HG03045 (cell line): ENCODE measurements around the gene CDH3.

Experiments
- ATAC-seq: cut with Tn5 transposase; IDR thresholded peaks from one replicate; pipeline ENCODE4 v1.9.1; 2021; ENCODE audit warnings: mild to moderate bottlenecking, moderate library complexity; ENCODE audit not compliant: unreplicated experiment

Gene CDH3

DNA sequence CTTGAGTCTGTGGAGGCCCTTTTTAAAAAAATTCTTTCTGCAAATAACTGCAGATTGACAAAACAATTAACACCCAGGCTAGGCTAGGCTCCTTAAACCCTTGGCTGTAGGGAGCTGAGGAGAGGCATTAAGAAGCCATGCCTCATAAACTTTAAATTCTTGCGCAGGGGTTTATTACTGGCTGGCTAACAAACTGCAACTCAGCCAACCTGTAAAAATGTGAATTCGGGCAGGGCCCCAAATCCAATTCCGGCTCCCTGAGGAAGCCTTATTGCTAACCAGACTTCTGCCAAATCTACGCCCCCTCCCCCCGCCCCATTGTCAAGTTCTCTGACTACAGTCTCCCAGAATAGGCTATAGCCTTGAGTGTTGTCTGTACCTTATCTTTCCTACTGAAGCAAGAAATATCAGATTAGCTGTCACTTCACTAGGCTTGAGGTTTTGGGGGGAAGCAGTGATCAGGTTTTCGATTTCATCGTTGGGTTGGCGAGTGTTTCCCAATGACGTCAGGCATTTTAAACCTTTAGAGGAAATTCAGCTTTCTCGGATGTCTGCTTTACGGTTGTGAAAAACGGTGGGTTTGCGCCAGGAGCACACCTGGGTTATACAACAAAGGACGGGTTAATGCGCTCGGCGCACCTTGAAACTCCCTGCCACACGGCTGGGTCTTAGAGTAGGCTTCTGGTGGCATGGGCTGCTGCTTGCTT is 2.0 kb downstream of the CDH3 start:
- ATAC-seq, result no peak

DNA sequence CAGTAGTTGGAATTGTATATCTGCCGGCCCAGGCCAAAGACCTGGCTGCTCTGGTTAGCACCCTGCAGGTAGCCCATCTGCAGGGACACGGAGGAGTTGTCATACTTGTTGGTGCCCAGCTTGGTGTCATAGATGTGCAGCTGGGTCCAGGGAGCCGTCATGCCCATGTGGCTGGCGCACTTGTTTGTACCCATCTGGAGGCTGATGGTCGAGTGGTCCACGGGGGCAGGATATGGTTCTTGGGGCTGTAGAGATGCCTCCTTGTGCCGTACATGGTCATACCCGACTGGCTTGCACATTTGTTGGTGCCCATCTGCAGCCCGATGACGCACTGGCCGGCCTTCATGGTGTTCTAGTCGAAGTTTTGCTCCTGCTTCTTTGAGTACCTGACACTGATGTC is 6.0 kb downstream of the CDH3 start:
- no peak for ATAC-seq

- ATAC-seq, result no peak
Observed at GRCh38 chr16:68652659-68653058, 7.5 kb downstream of the CDH3 start.

DNA sequence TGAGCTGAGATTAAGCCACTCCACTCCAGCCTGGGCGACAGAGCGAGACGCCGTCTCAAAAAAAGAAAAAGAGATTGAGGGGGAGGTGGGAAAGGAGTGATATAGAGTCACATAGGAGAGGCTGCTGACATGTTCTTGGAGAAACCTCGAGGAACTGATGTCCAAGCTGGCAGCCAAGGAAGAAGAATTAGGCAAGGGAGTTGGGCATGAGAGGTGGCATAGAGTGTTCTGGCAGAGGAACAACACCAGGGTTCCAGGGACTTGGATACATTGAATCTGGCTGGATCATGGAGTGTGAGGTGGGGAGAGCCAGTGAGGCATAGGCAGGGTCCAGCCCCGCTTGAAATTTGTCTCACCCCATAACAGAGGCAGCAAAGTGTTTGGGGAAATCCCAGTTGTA is 10.7 kb downstream of the CDH3 start:
- ATAC-seq, result no peak

- ATAC-seq, result no peak
Observed at GRCh38 chr16:68656751-68657150, 11.6 kb downstream of the CDH3 start.

GRCh38 chr16:68658341-68658973 is 13.3 kb downstream of the CDH3 start:
- no peak for ATAC-seq

DNA sequence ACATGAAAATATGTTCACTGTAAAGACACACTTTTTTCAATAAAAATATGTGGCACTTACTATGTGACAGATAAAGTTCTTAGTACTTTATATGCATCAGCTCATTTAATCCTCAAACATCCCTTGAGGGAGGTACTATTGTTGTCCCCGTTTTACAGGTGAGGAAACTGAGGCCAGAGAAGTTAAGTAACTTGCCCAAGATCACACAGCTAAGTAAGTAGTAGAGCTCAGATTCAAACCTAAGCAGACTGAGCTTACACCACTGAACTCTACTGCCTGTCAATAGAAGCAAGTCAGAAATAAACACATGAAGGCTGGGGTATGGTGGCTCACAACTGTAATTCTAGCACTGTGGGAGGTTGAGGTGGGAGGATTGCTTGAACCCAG is 13.9 kb downstream of the CDH3 start:
- no peak for ATAC-seq

GRCh38 chr16:68659412-68660358 is 14.6 kb downstream of the CDH3 start:
- ATAC-seq, result no peak

DNA sequence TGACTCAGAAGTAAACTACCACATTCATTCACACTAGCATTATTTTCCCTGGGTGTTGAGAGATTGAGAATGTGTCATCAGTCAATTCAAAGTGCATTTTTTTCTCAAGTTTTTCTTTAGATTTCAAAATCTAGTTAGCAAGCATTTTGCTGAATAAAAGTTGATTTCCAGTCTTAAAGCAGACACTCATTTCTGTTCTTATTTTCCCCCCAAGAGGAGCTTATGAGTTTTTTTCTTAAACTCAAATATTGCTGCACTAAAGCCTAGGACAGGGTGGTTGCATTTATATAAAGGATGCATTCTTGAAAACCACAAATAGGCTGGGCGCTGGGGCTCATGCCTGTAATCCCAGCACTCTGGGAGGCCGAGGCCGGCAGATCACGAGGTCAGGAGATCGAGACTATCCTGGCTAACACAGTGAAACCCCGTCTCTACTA is 15.3 kb downstream of the CDH3 start:
- ATAC-seq, result no peak

GRCh38 chr16:68662035-68662434 is 16.9 kb downstream of the CDH3 start:
- ATAC-seq, result no peak

- no peak for ATAC-seq
Observed at GRCh38 chr16:68664297-68664696, 19.2 kb downstream of the CDH3 start.

GRCh38 chr16:68665501-68665900 is 20.4 kb downstream of the CDH3 start:
- ATAC-seq, result no peak

- no peak for ATAC-seq
Observed at GRCh38 chr16:68668266-68668665, 23.2 kb downstream of the CDH3 start.

DNA sequence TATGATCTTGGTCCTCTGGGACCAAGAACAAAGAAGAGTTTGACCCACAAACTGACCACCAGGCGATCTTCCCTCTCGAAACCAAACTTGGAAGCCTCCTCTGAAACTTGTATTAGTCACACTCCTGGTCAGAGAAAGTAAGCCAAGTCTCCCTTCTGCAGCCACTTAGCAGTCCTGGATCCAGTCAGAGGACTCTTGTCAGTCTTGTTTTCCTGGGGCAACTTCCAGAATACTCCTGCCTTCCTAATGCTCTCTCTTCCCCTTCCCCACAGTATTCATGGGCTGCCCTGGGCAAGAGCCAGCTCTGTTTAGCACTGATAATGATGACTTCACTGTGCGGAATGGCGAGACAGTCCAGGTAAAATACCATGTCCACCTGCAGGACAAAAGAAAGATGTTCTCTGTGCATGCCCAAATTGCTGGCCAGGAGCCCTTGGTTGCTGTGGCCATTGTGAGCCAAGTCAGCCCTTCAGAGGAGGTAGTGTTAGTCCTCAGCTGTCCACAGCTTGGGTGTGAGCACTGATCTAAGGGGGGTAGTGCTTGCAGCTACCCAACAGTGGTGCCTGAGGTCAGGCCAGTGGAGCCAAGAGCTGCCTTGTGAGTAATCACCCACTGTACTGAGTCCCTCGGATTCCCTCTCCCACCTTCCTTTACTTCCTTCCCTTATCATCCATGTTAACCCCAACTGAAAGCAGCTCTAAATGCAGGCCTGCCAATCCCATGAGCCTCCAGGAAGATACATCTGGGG is 31.2 kb downstream of the CDH3 start:
- no peak for ATAC-seq

DNA sequence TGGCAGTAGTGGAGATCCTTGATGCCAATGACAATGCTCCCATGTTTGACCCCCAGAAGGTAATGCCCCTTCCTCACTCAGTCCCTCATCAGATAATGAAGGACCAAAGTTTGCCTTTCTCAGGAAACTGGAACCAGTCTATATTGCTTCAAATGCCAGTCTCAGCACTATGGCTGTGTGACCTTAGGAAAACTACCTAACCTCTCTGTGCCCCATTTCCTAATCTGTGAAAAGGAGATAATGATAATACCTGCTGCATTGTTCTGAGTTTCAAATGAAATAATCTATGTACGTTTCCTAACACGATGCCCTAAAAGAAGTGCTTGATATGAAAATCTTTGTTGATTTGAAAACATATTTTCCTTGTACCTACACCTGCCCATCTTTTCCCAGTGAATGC is 35.9 kb downstream of the CDH3 start:
- no peak for ATAC-seq

DNA sequence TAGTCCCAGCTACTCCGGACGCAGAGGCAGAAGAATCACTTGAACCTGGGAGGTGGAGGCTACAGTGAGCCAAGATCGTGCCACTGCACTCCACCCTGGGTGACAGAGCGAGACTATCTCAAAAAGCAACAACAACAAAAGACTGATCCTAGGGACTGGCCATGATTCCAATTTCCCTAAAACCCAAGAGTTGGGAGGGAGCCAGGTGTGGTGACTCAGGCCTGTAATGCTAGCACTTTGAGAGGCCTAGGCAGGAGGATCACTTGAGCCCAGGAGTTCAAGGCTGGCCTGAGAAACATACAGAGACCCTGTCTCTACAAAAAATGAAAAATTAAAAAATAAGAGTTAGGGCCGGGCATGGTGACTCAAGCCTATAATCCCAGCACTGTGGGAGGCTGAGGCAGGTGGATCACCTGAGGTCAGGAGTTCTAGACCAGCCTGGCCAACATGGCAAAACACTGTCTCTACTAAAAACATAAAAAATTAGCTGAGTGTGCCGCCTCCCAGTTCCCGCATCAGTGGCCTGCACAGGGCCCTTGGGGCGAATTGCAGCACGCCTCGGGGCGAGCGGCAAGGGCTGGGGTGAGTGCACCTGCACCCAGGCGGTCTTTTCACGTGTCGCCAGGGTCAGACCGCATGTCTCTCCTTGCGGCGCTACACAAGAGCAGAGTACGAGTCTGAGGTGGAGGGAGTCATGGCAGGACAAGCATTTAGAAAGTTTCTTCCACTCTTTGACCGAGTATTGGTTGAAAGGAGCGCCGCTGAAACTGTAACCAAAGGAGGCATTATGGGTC is 40.8 kb downstream of the CDH3 start:
- no peak for ATAC-seq

GRCh38 chr16:68686905-68687304 is 41.8 kb downstream of the CDH3 start:
- ATAC-seq, result no peak

DNA sequence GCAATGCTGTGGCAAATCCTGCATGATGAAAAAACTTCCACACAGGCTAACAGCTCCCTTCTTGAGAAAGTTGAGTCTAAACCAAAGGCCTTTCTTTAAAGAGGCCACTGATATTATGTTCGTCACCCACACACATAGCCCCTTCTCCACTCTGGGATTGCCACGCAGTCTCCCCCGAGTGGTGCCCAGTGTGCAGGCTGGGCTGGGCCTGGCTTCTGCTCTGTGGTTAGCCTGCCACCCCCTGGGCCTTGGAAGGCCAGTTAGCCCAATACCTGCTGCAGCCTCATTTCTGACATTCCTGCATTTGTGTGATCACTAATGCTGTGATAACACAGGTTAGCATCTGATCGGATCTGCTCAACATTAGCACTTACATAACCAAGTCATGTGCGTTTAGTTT is 44.8 kb downstream of the CDH3 start:
- no peak for ATAC-seq

DNA sequence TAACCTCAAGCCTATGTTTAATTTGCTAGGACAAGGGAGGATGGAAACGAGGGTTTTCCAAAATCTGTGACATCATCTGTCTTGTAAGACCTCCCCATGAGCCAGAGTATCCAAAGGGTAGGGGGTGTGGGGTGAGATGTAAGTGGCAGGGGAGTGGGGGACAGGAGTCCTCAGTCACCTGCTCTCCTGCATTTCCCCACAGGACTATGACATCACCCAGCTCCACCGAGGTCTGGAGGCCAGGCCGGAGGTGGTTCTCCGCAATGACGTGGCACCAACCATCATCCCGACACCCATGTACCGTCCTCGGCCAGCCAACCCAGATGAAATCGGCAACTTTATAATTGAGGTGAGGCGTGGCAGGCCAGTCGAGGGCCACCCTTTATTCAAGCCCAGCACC is 50.5 kb downstream of the CDH3 start:
- no peak for ATAC-seq

DNA sequence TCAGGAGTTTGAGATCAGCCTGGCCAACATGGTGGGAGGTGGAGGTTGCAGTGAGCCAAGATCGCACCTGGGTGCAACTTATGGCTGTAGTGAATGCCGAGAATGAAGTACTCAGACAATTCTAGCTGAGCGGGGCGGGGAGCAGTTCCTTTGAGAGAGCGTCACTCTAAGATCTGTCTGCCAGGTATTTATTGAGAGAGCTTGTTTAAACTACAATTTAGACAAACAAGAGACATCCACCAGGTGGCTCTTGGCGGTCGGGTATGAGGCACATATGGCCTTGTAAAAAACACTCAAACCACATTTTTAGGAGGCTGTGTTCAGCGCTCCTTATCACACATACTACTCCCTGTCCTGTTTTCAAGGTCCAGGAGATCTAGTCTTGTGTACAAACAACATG is 51.4 kb downstream of the CDH3 start:
- no peak for ATAC-seq
